Measurements from ENCODE around the gene TMEM9.

Gene TMEM9

DNA sequence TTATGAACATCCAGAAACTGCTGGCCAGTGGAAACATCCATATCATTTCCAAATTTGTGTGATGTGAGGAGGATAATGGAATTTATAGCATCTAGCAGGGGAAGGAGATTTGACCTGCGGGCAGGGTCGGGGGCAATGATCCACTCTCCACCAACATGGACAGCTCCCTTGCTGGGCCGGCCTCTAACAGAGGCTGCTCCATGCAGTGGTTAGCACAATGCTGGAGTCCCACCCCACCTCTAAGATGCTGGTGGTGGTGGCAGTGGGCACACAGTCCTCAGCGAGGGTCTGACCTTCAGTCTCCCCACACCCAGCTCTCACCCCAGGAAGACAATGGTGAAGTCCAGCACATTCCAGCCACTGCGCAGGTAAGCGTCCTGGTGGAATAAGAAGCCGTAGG is 60.7 kb downstream of the TMEM9 start:
- DNase-seq (ENCODE audit: extremely low read depth, insufficient read length) = no peak
- H3K36me3 ChIP-seq (ENCODE audit: control insufficient read depth, insufficient read depth, low read length) = no peaks in the 10 kb centered on the region
- peaks cover 6% of the 10 kb centered on the region for H3K27me3 ChIP-seq (replicated peaks; ENCODE audit: control insufficient read depth, insufficient read depth, low read length)
- H3K4me3 ChIP-seq (replicated peaks; ENCODE audit: low read depth, low read length) = no peak overlapping the region
- TF ChIP-seq, protein P1, sequence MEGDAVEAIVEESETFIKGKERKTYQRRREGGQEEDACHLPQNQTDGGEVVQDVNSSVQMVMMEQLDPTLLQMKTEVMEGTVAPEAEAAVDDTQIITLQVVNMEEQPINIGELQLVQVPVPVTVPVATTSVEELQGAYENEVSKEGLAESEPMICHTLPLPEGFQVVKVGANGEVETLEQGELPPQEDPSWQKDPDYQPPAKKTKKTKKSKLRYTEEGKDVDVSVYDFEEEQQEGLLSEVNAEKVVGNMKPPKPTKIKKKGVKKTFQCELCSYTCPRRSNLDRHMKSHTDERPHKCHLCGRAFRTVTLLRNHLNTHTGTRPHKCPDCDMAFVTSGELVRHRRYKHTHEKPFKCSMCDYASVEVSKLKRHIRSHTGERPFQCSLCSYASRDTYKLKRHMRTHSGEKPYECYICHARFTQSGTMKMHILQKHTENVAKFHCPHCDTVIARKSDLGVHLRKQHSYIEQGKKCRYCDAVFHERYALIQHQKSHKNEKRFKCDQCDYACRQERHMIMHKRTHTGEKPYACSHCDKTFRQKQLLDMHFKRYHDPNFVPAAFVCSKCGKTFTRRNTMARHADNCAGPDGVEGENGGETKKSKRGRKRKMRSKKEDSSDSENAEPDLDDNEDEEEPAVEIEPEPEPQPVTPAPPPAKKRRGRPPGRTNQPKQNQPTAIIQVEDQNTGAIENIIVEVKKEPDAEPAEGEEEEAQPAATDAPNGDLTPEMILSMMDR (IDR thresholded peaks at IDR 0.05; ENCODE audit: insufficient read depth, low read length, poor library complexity, severe bottlenecking) = no peak

DNA sequence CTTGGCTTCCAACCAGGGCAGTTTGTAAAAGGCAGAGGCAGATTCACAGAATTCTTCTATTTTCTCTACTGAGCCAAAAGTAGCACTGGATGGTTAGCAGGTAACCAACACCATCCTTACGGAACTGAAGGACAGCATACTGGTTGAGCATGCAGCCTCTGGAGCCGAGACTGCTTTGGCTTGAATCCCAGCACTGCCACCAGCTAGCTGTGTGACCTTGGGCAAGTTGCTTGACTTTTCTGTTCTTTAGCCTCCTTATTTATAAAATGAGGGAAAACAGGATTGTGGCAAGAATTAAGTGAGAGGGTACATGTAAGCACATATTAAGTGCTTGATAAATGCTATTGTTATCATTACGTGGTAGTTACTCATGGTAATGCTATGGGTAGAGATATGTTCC is 61.5 kb downstream of the TMEM9 start:
- Histone ChIP-seq H3K4me3 (replicated peaks; ENCODE audit: low read depth, low read length) (no peak overlapping the region), H3K27me3 (replicated peaks; ENCODE audit: control insufficient read depth, insufficient read depth, low read length) (peaks cover 4% of the 10 kb centered on the region), H3K36me3 (ENCODE audit: control insufficient read depth, insufficient read depth, low read length) (no peaks in the 10 kb centered on the region)
- DNase-seq (ENCODE audit: extremely low read depth, insufficient read length) = no peak
- TF ChIP-seq, protein P1 (IDR thresholded peaks at IDR 0.05; ENCODE audit: insufficient read depth, low read length, poor library complexity, severe bottlenecking) = no peak

GRCh38 chr1:201091256-201091655 is 63.0 kb downstream of the TMEM9 start:
- Histone ChIP-seq H3K4me3 (replicated peaks; ENCODE audit: low read depth, low read length) (no peak overlapping the region), H3K36me3 (ENCODE audit: control insufficient read depth, insufficient read depth, low read length) (no peaks in the 10 kb centered on the region), H3K27me3 (replicated peaks; ENCODE audit: control insufficient read depth, insufficient read depth, low read length) (no peaks in the 10 kb centered on the region; the same call in 1 of the 2 replicates)
- TF ChIP-seq, protein P1 (IDR thresholded peaks at IDR 0.05; ENCODE audit: insufficient read depth, low read length, poor library complexity, severe bottlenecking) = no peak
- no peak for DNase-seq (ENCODE audit: extremely low read depth, insufficient read length)

- DNase-seq (ENCODE audit: extremely low read depth, insufficient read length) = no peak
- Histone ChIP-seq H3K4me3 (replicated peaks; ENCODE audit: low read depth, low read length) (no peak overlapping the region), H3K36me3 (ENCODE audit: control insufficient read depth, insufficient read depth, low read length) (no peaks in the 10 kb centered on the region), H3K27me3 (replicated peaks; ENCODE audit: control insufficient read depth, insufficient read depth, low read length) (no peaks in the 10 kb centered on the region)
- TF ChIP-seq, protein P1 (IDR thresholded peaks at IDR 0.05; ENCODE audit: insufficient read depth, low read length, poor library complexity, severe bottlenecking) = no peak
These were observed 63.7 kb downstream of the TMEM9 start for GRCh38 chr1:201090541-201090940.

DNA sequence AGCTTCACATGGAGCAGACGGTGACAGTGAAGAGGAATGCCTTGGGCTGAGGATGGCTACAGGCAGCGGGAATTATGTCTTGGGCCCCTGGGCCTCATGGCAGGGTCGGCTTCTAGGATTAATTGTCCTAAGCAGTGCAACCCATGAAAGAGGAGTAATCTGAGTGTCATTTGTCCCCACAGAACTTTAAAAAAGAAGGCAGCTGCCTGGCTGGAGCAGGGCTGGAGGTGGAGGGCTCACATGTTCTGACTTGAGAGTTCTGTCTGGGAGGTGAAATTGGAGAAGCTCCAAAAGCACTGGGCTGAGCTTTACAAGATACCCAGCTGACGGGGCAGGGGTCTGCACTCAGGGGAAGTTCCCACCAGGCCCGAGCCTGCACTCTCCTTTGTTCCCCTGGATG is 64.7 kb downstream of the TMEM9 start:
- TF ChIP-seq, protein P1 (IDR thresholded peaks at IDR 0.05; ENCODE audit: insufficient read depth, low read length, poor library complexity, severe bottlenecking) = no peak
- H3K27me3 ChIP-seq (replicated peaks; ENCODE audit: control insufficient read depth, insufficient read depth, low read length) = no peaks in the 10 kb centered on the region
- no peaks in the 10 kb centered on the region for H3K36me3 ChIP-seq (ENCODE audit: control insufficient read depth, insufficient read depth, low read length)
- no peak overlapping the region for H3K4me3 ChIP-seq (replicated peaks; ENCODE audit: low read depth, low read length)
- no peak for DNase-seq (ENCODE audit: extremely low read depth, insufficient read length)

DNA sequence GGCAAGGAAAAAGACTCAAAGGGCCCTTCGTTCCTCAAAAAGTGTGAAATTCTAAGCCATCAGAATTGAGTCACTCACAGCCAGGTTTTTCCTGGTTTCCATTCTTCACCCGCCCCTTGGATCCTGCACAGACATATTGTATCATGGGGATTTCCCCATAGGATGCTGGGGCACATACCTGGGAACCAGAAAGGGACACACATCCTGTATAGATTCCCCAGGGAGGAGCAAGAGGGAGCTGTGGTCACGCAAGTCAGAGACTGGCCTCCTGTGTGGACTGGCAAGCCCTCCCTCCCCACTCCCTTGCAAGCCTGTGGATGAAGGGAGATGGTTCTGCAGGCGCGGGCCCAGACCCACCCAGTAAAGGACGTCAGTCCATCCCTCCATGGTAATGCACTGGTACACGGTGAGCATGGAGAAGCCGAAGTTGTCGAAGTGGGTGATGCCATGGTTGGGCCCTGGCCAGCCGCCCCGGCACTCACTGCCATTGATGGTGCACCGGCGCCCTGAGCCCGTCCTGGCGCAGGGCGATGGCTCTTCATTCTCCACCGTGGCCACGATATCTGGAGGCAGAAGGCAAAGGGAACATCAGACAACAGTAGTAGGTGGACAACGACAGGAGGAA is 65.3 kb downstream of the TMEM9 start:
- DNase-seq (ENCODE audit: extremely low read depth, insufficient read length) = no peak
- no peaks in the 10 kb centered on the region; the same call in 1 of the 2 replicates for H3K27me3 ChIP-seq (replicated peaks; ENCODE audit: control insufficient read depth, insufficient read depth, low read length)
- H3K4me3 ChIP-seq (replicated peaks; ENCODE audit: low read depth, low read length) = no peak overlapping the region
- H3K36me3 ChIP-seq (ENCODE audit: control insufficient read depth, insufficient read depth, low read length) = no peaks in the 10 kb centered on the region
- TF ChIP-seq, protein P1 (IDR thresholded peaks at IDR 0.05; ENCODE audit: insufficient read depth, low read length, poor library complexity, severe bottlenecking) = no peak

Measured in GM06990 (cell line).